Measurements from ENCODE around the gene NAIF1. TPM values are rescaled to one million over a fixed set of nuclear protein-coding genes. Genes with fewer than 3 reads are reported as not detected.
A peak's percentile ranks its signal among the peaks of the same experiment; 100 is the strongest.
"Not testable (repeated sequence)": the region's sequence is repeated elsewhere in the genome, so short reads cannot be mapped to it uniquely, and the experiment has no call there.

NAIF1 gene
- total RNA-seq, 1 donor from 2014 or later = 6.7 TPM

- Mint-ChIP-seq H3K27me3 (no peaks in the 10 kb centered on the region), H3K36me3 (peaks cover 13% of the 10 kb centered on the region), H3K4me3 (peak overlapping the region; percentile 71), H3K9me3 (peaks cover 6% of the 10 kb centered on the region), H3K4me1 (ENCODE audit: unreplicated experiment) (peaks cover 32% of the 10 kb centered on the region), H3K27ac (peak overlapping the region; percentile 96)
- DNase-seq (ENCODE audit: extremely low spot score, unreplicated experiment) = no peak
- TF ChIP-seq CTCF (conservative IDR thresholded peaks at IDR 0.05) = no peak
Observed at GRCh38 chr9:128078504-128079434, 11.6 kb upstream of the NAIF1 start.

GRCh38 chr9:128077847-128078503 lies 10.9 kb upstream of the NAIF1 start:
- no peak for DNase-seq (ENCODE audit: extremely low spot score, unreplicated experiment)
- Mint-ChIP-seq H3K27me3 (no peaks in the 10 kb centered on the region), H3K36me3 (peaks cover 12% of the 10 kb centered on the region), H3K4me1 (ENCODE audit: unreplicated experiment) (peaks cover 36% of the 10 kb centered on the region), H3K9me3 (peaks cover 6% of the 10 kb centered on the region), H3K27ac (peak overlapping the region; percentile 96), H3K4me3 (peak overlapping the region; percentile 71)
- TF ChIP-seq CTCF (conservative IDR thresholded peaks at IDR 0.05) = no peak

- TF ChIP-seq CTCF (conservative IDR thresholded peaks at IDR 0.05) = no peak
- DNase-seq (ENCODE audit: extremely low spot score, unreplicated experiment) = no peak
- H3K27ac Mint-ChIP-seq = peak overlapping the region; percentile 87
- H3K4me1 Mint-ChIP-seq (ENCODE audit: unreplicated experiment) = peaks cover 37% of the 10 kb centered on the region
- no peaks in the 10 kb centered on the region for H3K9me3 Mint-ChIP-seq
- H3K4me3 Mint-ChIP-seq = peak overlapping the region; percentile 76
- H3K36me3 Mint-ChIP-seq = peaks cover 8% of the 10 kb centered on the region
- H3K27me3 Mint-ChIP-seq = no peaks in the 10 kb centered on the region
Observed at GRCh38 chr9:128073253-128073886, 6.2 kb upstream of the NAIF1 start.

- peaks cover 8% of the 10 kb centered on the region for H3K36me3 Mint-ChIP-seq
- no peaks in the 10 kb centered on the region for H3K9me3 Mint-ChIP-seq
- no peak for DNase-seq (ENCODE audit: extremely low spot score, unreplicated experiment)
- H3K27me3 Mint-ChIP-seq = no peaks in the 10 kb centered on the region
- peak overlapping the region; percentile 76 for H3K4me3 Mint-ChIP-seq
- H3K27ac Mint-ChIP-seq = peak overlapping the region; percentile 87
- peaks cover 33% of the 10 kb centered on the region for H3K4me1 Mint-ChIP-seq (ENCODE audit: unreplicated experiment)
- no peak for TF ChIP-seq CTCF (conservative IDR thresholded peaks at IDR 0.05)
Observed at GRCh38 chr9:128072144-128073021, 5.3 kb upstream of the NAIF1 start.

GRCh38 chr9:128071475-128071874 lies 4.4 kb upstream of the NAIF1 start:
- Mint-ChIP-seq H3K4me1 (ENCODE audit: unreplicated experiment) (peaks cover 33% of the 10 kb centered on the region), H3K27ac (peak overlapping the region; percentile 87), H3K4me3 (peak overlapping the region; percentile 76)
- H3K36me3 Mint-ChIP-seq; H3K9me3 Mint-ChIP-seq; DNase-seq (ENCODE audit: extremely low spot score, unreplicated experiment); H3K27me3 Mint-ChIP-seq: not testable (repeated sequence)
